ACC112 (cell line): ENCODE data around the gene HSDL1.

Experiments used
- H2AFZ ChIP-seq: fragments of 200-600 bp; sonication (generic); one replicate; pipeline ENCODE4 v1.6.0; 2017; ENCODE audit warnings: antibody characterized with exemption, low read length; ENCODE audit not compliant: unreplicated experiment
- H3K27ac ChIP-seq: fragments of 200-600 bp; sonication (generic); 2 replicates; pipeline ENCODE4 v1.5.1; 2014; ENCODE audit warnings: low read depth, mild to moderate bottlenecking, antibody characterized with exemption, low read length, moderate library complexity
- H3K27me3 ChIP-seq: fragments of 200-600 bp; sonication (generic); 2 replicates; pipeline ENCODE4 v1.6.1; 2014; ENCODE audit warnings: mild to moderate bottlenecking, antibody characterized with exemption, low read length, moderate library complexity, mixed read lengths; ENCODE audit not compliant: insufficient read depth
- H3K36me3 ChIP-seq: fragments of 200-600 bp; sonication (generic); 2 replicates; pipeline ENCODE4 v1.6.1; 2016; ENCODE audit warnings: mild to moderate bottlenecking, antibody characterized with exemption, low read length, moderate library complexity, mixed read lengths; ENCODE audit not compliant: insufficient read depth
- H3K4me1 ChIP-seq: fragments of 200-600 bp; sonication (generic); one replicate; pipeline ENCODE4 v1.6.1; 2016; ENCODE audit warnings: low read length, mixed read lengths; ENCODE audit not compliant: insufficient read depth, unreplicated experiment, control insufficient read depth
- H3K4me3 ChIP-seq: fragments of 200-600 bp; sonication (generic); 2 replicates; pipeline ENCODE4 v1.5.1; 2014; ENCODE audit warnings: mild to moderate bottlenecking, low read depth, low read length
- H3K79me2 ChIP-seq: fragments of 200-600 bp; sonication (generic); one replicate; pipeline ENCODE4 v1.6.0; 2016; ENCODE audit warnings: low read length; ENCODE audit not compliant: control insufficient read depth, unreplicated experiment, insufficient read depth

HSDL1 gene

GRCh38 chr16:84080813-84081212 lies 64.2 kb downstream of the HSDL1 start:
- H3K36me3 ChIP-seq, result peaks cover 20% of the 10 kb centered on the region
- no peak overlapping the region for H3K27ac ChIP-seq
- no peaks in the 10 kb centered on the region for H3K4me1 ChIP-seq
- no peaks in the 10 kb centered on the region for H3K79me2 ChIP-seq
- H3K27me3 ChIP-seq, result no peaks in the 10 kb centered on the region
- H3K4me3 ChIP-seq, result no peak overlapping the region
- no peak overlapping the region for H2AFZ ChIP-seq

DNA sequence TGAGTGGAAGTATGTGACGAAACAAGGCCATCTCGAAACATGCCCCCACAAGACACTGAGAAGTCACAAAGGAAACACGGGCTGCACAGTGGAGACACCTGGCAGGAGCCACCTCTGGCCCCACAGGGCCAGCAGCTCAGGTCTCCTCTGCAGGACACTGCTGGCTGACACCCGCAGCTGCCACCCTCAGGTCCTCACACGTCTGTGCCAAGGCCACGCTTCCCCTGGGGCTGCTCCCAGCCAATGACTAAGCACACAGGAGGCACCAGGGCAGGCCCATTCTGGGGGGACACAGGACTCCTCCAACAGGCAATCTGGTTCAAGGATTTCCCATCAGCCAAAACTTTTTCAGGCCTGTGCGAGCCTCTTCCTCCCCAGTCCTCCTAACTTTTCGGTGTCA lies 64.6 kb downstream of the HSDL1 start:
- no peak overlapping the region for H3K27ac ChIP-seq
- no peak overlapping the region for H2AFZ ChIP-seq
- no peaks in the 10 kb centered on the region for H3K79me2 ChIP-seq
- peaks cover 20% of the 10 kb centered on the region for H3K36me3 ChIP-seq
- H3K27me3 ChIP-seq, result no peaks in the 10 kb centered on the region
- no peaks in the 10 kb centered on the region for H3K4me1 ChIP-seq
- no peak overlapping the region for H3K4me3 ChIP-seq

DNA sequence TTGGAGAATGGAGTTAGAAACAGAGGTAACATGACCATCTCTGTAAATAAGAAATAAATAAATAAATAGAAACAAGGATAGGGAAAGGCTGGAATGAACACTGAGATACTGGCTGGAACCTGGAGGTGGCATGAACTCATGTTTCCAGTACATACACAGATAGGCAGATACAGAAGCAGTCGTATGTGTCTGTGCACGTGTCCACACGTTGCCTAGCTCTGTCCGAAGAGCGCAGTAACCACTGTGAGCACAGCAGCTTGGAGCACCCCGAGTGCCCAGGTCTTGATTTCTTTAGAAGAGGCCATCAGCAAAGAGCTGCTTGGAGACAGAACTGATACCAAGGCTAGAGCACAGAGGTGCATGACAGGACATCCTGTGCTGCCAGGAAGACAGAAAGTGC lies 65.3 kb downstream of the HSDL1 start:
- no peaks in the 10 kb centered on the region for H3K79me2 ChIP-seq
- H3K36me3 ChIP-seq, result peaks cover 20% of the 10 kb centered on the region
- no peaks in the 10 kb centered on the region for H3K4me1 ChIP-seq
- no peaks in the 10 kb centered on the region for H3K27me3 ChIP-seq
- no peak overlapping the region for H3K4me3 ChIP-seq
- H3K27ac ChIP-seq, result no peak overlapping the region
- H2AFZ ChIP-seq, result no peak overlapping the region

DNA sequence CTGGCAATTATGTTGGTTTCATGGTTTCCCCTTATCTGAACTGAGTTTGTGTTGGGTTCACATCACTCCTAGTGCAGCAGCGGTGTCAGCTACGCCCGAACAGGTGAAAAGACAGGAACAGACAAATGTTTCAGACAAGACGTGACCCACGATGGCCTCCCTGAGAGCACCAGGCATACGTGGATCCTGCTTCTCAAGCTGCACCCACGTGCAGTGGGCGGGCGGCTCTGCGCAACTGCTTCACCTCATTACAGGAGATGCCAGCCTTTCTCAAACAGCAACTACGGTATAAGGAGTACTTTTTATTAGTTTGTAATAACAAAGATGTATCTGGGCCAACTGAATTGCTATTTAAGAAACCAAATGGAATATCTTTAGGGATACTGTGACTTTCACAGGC lies 69.6 kb downstream of the HSDL1 start:
- Histone ChIP-seq H3K27me3 (no peaks in the 10 kb centered on the region), H3K79me2 (no peaks in the 10 kb centered on the region), H3K4me3 (no peak overlapping the region), H3K4me1 (no peaks in the 10 kb centered on the region), H3K27ac (no peak overlapping the region), H3K36me3 (peaks cover 9% of the 10 kb centered on the region), H2AFZ (no peak overlapping the region)

DNA sequence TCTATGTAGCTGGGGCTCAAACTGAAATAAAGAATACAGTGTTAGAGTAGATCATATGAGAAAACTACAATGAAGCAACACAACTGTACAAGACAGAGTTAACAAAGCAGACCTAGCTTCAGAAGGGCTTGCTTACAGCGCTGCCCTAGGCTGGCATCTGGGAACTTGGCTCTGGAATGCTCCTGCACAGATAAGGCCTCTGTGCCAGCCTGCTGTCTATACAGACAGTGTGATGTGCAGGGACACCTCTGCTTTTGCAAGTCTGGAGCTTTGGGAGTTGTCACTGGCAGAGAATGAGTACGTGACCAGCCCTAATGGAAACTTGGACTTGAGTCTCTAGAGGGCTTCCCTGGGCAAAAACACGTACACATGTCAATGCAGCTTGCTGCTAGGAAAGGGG lies 70.3 kb downstream of the HSDL1 start:
- Histone ChIP-seq H3K4me1 (no peaks in the 10 kb centered on the region), H3K36me3 (peaks cover 6% of the 10 kb centered on the region), H3K4me3 (no peak overlapping the region), H3K79me2 (no peaks in the 10 kb centered on the region), H3K27me3 (no peaks in the 10 kb centered on the region), H3K27ac (no peak overlapping the region), H2AFZ (no peak overlapping the region)
